ENCODE measurements around the gene DLL3.

DNA sequence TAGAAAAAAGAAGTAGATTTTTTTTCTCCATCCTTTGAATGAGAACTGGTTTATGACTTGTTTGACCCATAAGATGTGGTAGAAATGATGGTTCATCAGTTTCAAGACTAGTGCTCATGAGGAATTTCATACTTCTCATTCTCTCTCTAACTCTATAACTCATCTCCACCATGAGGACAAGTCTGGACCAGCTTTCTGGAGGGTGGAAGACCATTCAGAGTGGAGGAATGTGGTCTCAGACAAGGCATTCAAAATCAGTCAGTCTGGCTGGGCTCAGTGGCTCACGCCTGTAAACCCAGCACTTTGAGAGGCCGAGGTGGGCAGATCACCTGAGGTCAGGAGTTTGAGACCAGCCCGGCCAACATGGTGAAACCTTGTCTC is 44.7 kb downstream of the DLL3 start:
- TF ChIP-seq CTCF (IDR thresholded peaks at IDR 0.05) (no peak), POLR2A (IDR thresholded peaks at IDR 0.05) (no peak)

Measured in tibial nerve (tissue), 3 donors.